NCI-H2171 treated with DMSO at 0.1 percent for 48 hours (cell line): ENCODE measurements around the gene SLC38A1.
"Not testable (repeated sequence)": the region's sequence is repeated elsewhere in the genome, so short reads cannot be mapped to it uniquely, and the experiment has no call there.

Experiments used
- DNase-seq: peaks from one replicate; lab custom pipeline; 2025; lab: John Stamatoyannopoulos, UW

Gene SLC38A1

DNA sequence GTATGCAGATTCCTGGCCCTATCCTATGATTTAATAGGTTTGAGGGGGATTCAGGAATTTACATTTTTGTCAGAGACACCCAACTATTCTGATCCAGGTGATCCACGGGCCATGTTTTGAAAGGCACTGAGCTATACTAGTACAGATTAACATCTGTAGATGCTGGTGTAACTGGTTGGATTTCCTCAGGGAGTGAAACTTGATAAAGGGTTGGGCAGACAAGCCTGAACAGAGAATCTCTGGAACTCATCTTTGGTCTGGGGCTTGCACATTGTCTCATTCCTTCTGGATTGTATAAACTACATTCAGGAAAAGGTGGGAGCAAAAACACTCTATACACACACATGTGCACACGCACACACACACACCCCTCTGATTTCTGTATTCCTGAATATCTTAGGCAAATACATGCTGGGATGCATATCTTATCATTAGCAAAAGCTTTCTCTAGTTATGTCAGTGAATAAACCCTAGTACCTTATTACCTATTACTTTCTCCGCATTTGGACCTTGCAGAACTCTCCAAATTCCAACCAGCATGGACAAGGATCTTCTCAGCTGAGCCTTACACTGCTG is 104.6 kb downstream of the SLC38A1 start:
- DNase-seq = peak; percentile 59

DNA sequence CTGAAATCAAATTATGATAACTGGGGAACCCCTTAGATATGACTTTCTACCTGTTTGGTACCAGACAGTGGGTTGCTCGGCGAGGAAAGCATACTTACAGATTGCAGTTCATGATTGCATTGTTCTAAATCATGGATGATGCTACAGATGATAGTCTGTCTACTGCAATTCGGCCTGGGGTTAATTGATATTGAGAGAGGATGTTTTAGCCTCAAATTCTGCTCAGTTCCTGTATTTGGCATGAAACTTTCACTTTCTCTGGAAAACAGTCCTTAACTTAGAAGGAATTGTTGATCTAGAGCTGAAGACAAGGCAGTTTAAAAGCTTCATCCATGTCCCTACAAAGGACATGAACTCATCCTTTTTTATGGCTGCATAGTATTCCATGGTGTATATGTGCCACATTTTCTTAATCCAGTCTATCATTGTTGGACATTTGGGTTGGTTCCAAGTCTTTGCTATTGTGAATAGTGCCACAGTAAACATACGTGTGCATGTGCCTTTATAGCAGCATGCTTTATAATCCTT is 106.2 kb downstream of the SLC38A1 start:
- DNase-seq = not testable (repeated sequence)

DNA sequence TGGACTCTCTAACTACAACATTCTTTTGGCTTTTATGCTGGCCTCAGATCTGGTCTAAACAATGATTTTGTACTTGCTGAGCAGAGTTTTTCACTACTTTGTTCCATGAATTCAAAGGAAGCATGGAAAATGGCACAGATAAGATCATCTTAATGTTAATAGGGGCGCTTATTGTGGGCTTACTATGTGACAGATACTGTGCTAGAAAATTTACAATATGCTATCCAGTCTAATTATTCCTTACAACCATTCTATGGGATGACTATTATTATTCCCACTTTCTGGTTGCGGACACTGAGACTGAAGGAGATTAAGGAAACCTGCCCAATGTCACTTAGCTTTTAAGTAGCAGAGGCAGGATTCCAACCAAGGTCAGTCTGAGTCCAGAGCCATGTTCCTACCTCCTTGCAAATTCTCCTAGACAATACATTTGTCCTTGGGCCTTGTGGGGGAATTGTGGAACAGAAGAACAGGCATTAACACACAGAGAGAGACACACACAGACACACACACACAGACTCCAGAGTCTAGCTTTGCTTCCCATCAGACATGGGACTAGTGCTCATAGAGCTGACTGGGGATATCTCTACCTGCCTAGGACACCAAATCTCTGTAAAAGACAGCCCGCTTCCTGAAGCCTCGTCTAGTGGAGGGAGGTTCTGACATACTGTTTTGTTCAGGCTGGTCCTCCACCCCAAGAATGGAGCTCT is 107.7 kb downstream of the SLC38A1 start:
- DNase-seq = peak; percentile 22

DNA sequence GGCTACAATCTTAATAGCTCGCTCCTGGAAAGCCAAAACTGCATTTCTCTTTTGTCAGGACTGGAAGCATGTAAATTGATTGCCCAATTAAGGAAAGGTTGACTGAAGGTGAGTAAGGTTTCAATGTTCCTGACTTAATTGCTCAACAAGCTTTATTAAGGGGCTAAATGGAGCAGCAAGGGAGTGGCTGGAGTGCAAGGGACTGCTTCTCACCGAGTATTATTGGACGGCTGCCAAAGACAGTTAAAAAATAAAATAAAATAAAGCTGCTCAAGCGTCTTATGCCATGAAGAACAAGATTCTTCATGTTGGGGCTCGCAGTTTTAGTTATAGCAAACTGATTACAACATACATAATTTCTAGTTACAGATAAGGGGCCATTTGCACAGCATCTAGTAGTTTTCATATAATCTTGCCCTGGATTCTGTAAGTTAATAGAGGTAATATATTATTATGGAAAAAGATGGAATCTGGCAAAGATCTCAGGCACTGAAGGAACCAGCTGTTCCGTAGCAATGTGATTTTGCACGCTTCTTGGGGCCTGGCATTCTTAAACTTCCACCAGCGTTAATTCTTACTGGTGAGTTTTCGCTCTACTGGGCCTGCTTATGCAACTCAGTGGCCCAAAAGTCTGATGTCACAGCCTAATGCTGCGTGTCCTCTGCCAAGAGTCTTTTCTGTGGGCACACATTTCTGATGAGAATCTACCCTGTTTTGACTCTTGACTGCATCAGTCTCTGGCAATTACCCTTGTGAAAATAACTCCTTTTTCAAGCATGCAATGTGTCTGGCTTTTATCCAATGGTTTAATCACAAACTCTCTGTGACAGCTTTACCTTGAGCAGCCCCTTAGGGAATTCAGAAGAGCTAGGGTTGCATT is 108.5 kb downstream of the SLC38A1 start:
- peak; percentile 93 for DNase-seq

DNA sequence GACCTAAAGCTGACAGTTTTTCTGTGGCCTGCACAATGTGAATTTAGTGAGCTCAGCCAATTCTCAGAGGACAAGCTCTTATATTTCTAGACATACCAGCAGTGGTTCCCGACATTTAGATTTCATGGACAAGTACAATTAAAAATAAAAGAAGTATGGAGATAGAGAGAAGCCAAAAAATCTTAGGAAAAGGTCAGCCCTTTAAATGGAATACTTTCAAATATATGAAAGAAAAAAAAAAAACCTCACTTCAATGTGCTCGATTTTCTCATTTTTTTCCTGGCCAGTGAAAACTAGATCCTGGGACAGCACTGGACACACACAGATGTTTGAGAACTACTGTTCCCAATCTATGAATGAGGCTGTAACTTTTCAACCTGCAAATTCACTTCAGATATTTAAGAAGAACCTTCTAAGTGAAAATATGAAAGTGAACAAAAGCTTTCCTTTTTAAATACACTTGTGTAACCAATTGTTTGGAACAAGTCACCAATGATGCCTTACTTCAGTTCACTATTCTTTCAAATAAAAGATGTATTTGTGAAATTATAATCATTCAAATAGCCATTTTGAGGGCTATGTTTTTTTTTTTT is 109.4 kb downstream of the SLC38A1 start:
- no peak for DNase-seq

DNA sequence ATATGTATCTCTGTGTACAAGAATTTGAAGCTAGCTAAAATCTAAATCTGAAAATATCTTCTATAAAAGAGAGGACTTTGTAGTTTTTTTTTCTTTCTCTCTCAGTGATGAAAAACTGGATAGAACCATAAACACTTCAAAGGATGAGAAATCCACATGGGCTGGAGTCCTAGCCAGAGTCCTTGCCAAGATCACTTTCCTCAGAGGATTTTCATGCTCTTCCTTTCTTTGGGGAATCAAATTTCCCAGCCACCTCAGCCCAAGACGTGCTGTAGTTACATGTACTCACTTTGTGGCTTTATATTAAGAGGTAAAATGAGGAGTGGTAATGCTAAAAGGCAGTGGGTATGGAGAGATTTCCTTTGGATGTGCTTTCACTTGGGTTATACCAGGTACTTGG is 110.3 kb downstream of the SLC38A1 start:
- DNase-seq = no peak

DNA sequence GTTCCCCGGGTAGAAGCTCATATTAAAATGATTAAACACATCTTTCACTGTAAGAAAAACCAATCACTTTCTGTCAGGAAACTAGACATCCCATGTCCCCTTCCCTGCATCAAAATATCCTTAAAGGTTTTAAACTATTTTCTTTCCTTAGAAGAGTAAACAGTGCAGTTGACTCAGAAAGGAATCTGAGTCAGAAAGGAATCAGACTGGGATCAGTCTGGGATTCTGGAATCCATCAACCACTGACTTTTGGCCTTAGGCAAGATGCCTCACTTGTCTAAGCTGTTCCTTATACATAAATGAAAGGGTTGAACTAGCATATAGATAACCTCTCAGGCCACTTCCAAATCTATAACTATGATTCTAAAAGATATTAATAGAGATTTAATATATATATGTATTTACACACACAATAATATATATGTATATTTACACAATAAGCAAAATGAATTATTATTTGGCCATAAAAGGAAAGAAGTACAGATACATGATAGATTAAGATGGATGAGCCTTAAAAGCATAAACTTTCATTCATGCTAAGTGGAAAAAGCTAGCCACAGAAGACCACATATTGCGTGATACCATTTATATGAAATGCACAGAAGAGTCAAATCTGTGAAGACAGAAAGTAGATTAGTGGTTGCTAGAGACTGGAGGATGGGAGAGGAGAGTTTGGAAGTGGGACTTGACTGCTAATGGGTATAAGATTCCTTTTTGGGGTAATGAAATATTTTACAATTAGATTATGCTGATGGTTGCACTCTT is 114.4 kb downstream of the SLC38A1 start:
- DNase-seq = no peak

DNA sequence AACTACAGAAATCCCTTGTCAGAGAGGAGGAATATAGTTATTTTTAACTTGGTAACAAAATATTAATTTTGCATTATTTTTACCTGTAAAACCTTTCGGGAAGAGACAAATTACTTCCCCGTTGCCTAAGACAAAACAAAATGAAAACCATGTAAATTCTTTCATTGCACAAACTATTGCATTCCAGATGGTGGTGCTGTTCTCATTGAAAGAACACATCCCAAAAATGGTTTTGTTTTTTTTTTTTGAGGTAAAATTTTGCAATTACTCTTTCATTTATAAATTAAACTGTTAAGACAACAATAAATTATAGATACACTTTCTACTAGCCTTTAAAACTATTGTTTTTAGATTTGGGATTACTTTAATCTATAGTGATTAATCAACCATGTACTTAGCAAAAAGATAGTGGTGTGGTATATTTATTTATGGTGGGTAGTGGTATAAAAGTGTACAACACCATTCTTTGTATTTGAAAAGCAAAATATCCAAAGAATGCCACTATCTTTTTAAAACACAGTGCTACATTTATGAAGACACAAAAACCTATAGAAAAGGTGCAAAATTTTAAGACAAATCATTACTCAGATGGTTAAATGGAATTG is 115.5 kb downstream of the SLC38A1 start:
- peak; percentile 21 for DNase-seq

DNA sequence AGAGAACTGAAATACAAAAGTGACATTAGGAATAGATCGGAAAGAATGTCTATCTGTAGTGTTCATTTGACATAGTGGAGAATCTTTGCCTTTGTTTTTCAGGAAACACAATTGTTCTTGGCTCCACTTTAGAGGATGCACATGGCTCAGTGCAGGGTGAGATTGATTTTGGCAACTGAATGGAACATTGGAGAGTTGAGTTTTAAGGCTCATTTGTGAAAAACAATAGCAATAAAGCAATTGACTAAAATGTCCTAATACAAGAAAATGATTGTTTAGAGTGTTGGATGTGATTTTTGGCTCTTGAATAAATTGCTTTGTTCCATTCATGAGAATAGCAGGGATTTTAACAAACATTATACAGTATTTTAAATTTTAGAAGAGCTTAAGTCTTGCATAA is 116.4 kb downstream of the SLC38A1 start:
- DNase-seq = no peak

DNA sequence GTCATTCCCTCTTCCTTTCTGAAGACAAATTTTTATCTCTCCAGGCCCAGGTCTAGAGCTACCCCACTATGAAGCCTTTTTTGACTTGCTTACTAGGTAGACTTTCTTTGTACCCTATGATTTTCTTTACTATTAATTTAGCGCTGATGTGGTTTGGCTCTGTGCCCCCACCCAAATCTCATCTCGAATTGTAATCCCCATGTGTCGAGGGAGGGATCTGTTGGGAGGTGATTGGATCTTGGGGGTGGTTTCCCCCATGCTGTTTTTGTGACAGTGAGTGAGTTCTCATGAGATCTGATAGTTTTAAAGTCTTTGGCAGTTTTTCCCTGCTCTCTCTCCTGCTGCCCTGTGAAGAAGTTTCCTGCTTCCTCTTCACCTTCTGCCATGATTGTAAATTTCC is 118.1 kb downstream of the SLC38A1 start:
- no peak for DNase-seq

DNA sequence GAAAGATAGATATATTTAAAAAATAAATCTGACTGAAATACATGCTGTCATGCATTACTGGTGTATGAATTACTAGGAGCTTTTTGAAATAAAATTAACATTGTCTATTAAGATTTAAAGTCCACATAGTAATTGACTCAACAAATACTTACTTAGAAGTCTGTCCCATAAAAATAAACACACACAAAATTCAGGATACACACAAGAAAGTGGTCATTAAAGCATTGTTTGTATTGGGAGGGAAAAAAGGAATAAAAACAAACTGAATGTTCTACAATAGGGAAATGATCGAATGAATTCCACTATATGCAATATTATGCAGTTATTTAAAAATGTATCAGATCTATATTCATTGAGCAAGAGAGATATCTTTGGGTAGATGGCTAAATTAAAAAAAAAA is 118.9 kb downstream of the SLC38A1 start:
- no peak for DNase-seq

DNA sequence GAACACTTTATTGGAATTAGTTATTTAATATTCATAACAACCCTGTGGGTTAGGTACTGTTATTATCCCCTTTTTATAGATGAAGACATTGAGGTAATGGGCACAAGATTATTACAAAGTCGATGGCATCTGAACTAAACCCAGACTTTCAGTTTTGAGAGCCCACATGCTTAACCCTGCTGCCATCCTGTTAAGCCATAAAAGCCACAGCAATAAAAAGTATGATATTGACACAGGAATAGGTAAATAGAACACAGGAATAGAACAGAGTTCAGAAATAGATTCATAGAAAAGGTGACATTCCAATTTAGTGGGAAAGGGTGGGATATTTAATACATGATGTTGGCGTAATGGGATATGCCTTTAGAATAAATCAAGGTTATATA is 119.8 kb downstream of the SLC38A1 start:
- no peak for DNase-seq

DNA sequence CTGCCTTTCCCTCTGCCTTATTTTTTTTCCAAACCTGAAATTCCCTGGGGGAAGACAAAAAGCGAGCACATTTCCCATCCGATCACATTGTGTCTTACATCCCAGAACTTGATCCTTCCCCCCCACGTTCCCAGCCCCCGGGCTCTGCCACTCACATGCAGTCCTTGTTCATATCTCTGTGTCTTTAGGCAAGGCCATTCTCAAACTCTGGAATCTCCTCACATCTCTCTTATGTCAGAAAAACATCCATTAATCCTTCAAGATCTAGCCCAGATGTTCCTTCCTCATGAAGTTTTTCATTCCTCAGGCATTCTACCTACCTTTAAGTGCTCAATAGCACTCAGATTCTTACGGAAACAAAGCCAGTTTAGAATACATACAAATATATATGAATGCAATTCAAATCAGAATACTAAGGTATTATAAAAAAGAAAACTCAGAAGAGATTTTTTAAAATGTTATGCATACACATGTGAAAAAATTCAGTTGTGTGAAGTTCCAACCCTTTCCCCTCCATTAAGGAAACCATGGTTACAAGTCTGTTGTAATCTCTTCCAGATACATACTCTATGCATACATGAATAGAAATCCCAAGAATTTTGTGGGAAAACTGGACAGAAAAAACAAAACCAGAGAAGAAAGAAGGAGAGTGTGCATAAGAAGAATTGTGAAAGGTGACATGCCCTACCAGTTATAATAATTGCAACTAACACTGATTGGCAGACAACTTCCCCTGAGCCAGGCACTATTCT is 120.3 kb downstream of the SLC38A1 start:
- no peak for DNase-seq

DNA sequence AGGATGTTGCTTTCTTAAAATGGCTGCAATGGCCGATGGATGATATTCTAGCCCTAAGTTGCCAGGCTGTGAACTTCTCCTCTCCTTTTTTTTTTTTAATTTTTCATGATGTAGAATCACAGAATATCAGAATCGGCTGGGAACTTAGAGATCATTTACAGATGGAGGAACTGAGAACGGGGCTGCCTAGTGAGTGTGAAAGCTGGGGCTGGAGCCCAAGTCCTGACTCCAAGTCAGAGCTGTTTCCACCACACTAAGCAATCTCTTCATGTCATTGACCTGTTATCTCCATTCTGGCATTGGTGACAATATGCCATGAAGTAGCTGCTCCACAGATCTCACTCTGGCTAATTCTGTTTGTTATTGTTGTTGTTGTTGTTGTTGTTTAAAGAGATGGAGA is 121.7 kb downstream of the SLC38A1 start:
- DNase-seq = no peak

DNA sequence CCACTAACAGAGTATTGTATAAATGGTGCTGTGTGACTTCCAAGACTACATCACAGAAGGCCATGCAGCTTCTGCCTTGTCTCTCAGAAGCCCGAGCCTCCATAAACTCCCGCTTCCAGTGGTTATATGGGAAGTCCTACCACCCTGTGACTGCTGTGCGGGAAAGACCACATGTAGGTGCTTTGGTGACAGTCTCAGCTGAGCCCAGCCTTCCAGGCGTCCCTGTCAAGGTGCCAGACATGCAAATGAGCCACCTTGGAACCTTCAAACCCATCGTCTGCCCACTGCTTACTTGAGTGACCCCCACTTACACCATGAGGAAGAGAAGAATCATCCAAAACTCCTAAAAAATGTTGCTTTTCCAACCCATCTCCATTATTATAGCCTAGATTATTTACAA is 123.0 kb downstream of the SLC38A1 start:
- DNase-seq = no peak

DNA sequence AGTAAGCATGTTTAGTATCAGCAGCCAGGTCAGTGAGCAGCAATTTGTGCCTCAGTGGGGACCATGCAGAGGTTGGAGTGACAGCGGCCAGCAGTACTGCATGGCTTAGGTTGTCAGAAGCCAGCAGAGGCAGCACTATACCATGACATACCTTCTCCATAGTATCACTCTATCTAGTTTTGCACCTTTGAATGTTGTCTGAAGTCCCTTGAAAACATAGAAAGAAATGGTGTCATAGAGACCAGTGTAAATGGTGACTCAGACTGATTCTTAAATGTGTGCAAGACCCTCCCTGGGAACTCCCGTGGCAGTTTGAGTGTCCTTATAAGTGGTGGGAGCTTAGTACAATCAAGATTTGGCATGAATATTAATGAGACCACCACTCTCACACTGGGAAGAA is 124.4 kb downstream of the SLC38A1 start:
- DNase-seq = no peak

DNA sequence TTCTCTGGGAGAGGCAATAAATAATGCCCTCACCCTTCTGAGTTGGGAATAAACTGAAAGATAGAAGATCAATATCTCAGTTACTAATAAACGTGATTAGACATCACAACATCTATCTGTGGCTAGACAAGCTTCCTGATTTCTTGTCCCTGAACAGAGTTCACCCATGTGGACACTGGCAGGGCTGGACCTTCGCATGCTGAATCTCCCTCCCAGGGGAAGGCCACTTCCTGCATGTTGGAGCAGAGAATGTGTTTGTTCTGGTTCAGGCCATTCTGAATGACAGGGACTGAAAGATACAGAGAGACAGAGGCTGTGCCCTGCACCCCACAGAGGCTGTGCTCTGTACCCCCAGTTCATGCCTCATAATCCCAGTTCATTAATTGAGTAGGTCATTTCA is 132.6 kb downstream of the SLC38A1 start:
- no peak for DNase-seq

DNA sequence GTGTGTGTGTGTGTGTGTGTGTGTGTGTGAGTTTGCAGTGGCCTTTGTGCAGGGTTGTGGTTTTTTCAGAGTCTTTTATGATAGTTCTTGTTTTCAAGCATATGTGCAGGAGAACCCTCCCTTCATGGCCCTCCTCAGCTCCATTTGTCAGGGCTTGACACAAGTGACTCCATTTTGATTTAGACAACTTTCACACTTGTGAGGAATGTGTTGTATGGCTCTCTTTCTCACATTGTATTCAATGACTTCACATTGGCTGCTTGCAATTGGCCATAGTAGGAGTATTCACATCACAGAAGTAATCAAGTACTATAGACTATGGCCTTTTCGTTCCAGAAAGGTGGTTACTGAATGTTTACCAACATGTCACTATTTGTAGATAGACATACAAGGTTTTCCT is 133.1 kb downstream of the SLC38A1 start:
- no peak for DNase-seq

DNA sequence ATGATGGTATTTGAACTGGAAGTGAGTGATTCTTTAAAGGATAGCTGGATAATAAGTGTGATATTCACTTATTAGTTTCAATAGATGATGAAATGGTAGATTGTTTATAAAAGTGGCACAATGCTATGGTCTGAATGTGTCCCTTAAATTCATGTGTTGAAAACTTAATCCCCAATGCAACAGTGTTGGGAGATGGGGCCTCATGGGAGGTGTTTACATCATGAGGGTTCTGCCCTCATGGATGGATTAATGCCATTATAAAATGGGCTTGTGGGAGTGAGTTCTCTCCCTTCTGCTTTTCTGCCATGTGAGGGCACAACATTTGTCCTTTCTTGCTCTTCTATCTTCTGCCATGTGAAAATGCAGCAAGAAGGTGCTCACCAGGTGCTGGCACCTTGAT is 134.0 kb downstream of the SLC38A1 start:
- DNase-seq = no peak

DNA sequence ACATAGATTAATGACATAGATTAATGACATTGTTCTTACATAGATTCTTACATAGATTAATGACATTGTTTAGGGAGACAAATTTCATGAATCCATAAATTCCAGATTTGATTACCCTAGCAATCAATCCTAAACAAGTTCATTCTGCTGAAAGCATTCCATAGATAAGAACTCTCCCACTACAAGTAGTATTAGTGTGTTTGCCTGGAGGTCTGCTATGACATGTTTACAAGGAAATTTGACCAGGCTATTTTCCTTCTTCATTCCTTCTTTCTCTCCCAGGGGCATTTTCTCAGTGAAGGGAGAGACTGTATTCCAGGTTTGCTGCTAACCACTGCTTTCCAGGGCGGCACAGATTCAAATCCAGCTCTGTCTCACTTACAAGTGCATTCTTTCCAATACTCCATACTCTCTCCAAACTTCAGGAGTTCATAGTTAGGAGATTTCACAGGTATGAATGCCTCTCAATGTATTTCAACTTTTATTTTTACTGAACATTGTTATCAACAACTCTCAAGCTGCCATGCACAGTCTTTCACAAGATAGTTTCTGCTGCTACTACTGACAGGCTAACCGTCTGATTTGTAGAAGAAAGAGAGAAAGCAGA is 134.5 kb downstream of the SLC38A1 start:
- no peak for DNase-seq
